ENCODE results near the gene TAF5L.
A peak's percentile ranks its signal among the peaks of the same experiment; 100 is the strongest.
"Not testable (repeated sequence)": the region's sequence is repeated elsewhere in the genome, so short reads cannot be mapped to it uniquely, and the experiment has no call there.

Gene TAF5L

DNA sequence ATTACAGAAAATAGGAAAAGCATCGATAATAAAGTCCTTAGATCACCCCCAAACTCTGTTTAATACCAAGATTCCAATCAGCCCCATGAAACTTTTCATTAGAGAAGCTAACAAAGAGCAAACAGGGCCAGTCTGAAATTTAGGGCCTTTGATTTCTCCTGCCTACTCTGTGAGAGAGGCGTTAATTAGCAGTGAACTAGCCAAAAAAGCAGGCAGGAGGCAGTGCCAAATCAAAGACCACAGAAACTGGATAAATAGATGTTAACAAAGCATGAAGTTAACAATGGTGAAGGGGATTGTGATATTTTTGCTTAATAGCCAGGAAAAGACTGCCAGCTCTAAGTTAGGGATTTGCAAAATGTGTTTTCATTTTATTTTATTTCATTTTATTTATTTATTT lies 11.2 kb downstream of the TAF5L start:
- H3K9me3 ChIP-seq (ENCODE audit: control insufficient read depth in 1 of 2, low read length in 2 of 2) = no peaks in the 10 kb centered on the region
- no peaks in the 10 kb centered on the region for H3K27me3 ChIP-seq (ENCODE audit: control insufficient read depth in 1 of 2, insufficient read depth in 2 of 2, low read length in 2 of 2)
- H3K9ac ChIP-seq (ENCODE audit: low read depth in 1 of 2, low read length in 2 of 2) = no peak overlapping the region
- peaks cover 0 to 4% of the 10 kb centered on the region in 2 donors for H3K4me1 ChIP-seq (ENCODE audit: control insufficient read depth in 1 of 2, insufficient read depth in 2 of 2, low read length in 2 of 2)
- H3K4me3 ChIP-seq (ENCODE audit: low read depth in 1 of 2, low read length in 2 of 2) = no peak overlapping the region
- H3K36me3 ChIP-seq (ENCODE audit: control insufficient read depth in 1 of 2, insufficient read depth in 2 of 2, low read length in 2 of 2) = peaks cover 17 to 44% of the 10 kb centered on the region in 2 donors
- H3K27ac ChIP-seq (ENCODE audit: low read depth, low read length) = no peak overlapping the region

DNA sequence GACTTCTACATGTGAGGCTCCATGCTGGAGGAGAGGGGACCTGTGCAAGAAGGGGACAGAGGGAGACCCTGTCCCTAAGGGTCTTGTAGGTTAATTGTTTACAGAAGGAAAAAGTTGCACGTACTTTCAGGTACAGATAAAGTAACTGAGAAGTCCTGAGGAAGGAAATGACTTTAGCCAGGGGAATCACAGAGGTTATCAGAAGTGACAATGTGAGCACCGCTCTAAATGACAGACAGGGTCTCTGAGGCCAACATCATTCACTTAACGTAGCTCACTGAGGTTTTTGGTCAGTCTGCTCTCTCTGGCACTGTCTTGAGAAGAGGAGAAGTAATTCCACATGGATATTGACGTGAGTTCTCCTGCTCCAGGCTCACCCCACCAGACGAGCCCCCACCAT lies 12.0 kb downstream of the TAF5L start:
- Histone ChIP-seq H3K9me3 (ENCODE audit: control insufficient read depth in 1 of 2, low read length in 2 of 2) (no peaks in the 10 kb centered on the region), H3K27ac (ENCODE audit: low read depth, low read length) (no peak overlapping the region), H3K4me1 (ENCODE audit: control insufficient read depth in 1 of 2, insufficient read depth in 2 of 2, low read length in 2 of 2) (no peaks in the 10 kb centered on the region), H3K4me3 (ENCODE audit: low read depth in 1 of 2, low read length in 2 of 2) (no peak overlapping the region), H3K9ac (ENCODE audit: low read depth in 1 of 2, low read length in 2 of 2) (no peak overlapping the region), H3K27me3 (ENCODE audit: control insufficient read depth in 1 of 2, insufficient read depth in 2 of 2, low read length in 2 of 2) (no peaks in the 10 kb centered on the region), H3K36me3 (ENCODE audit: control insufficient read depth in 1 of 2, insufficient read depth in 2 of 2, low read length in 2 of 2) (peaks cover 20 to 52% of the 10 kb centered on the region in 2 donors)

- Histone ChIP-seq H3K9ac (ENCODE audit: low read depth in 1 of 2, low read length in 2 of 2) (no peak overlapping the region), H3K9me3 (ENCODE audit: control insufficient read depth in 1 of 2, low read length in 2 of 2) (no peaks in the 10 kb centered on the region), H3K36me3 (ENCODE audit: control insufficient read depth in 1 of 2, insufficient read depth in 2 of 2, low read length in 2 of 2) (peaks cover 32 to 83% of the 10 kb centered on the region in 2 donors), H3K27me3 (ENCODE audit: control insufficient read depth in 1 of 2, insufficient read depth in 2 of 2, low read length in 2 of 2) (no peaks in the 10 kb centered on the region), H3K4me1 (ENCODE audit: control insufficient read depth in 1 of 2, insufficient read depth in 2 of 2, low read length in 2 of 2) (no peaks in the 10 kb centered on the region), H3K27ac (ENCODE audit: low read depth, low read length) (no peak overlapping the region), H3K4me3 (ENCODE audit: low read depth in 1 of 2, low read length in 2 of 2) (no peak overlapping the region)
These were observed 17.3 kb downstream of the TAF5L start for GRCh38 chr1:229608590-229608989.

GRCh38 chr1:229607370-229607769 lies 18.6 kb downstream of the TAF5L start:
- Histone ChIP-seq H3K4me3 (ENCODE audit: low read depth in 1 of 2, low read length in 2 of 2) (no peak overlapping the region), H3K36me3 (ENCODE audit: control insufficient read depth in 1 of 2, insufficient read depth in 2 of 2, low read length in 2 of 2) (peaks cover 31 to 84% of the 10 kb centered on the region in 2 donors), H3K9me3 (ENCODE audit: control insufficient read depth in 1 of 2, low read length in 2 of 2) (no peaks in the 10 kb centered on the region), H3K4me1 (ENCODE audit: control insufficient read depth in 1 of 2, insufficient read depth in 2 of 2, low read length in 2 of 2) (no peaks in the 10 kb centered on the region), H3K27ac (ENCODE audit: low read depth, low read length) (no peak overlapping the region), H3K27me3 (ENCODE audit: control insufficient read depth in 1 of 2, insufficient read depth in 2 of 2, low read length in 2 of 2) (no peaks in the 10 kb centered on the region), H3K9ac (ENCODE audit: low read depth in 1 of 2, low read length in 2 of 2) (no peak overlapping the region)

DNA sequence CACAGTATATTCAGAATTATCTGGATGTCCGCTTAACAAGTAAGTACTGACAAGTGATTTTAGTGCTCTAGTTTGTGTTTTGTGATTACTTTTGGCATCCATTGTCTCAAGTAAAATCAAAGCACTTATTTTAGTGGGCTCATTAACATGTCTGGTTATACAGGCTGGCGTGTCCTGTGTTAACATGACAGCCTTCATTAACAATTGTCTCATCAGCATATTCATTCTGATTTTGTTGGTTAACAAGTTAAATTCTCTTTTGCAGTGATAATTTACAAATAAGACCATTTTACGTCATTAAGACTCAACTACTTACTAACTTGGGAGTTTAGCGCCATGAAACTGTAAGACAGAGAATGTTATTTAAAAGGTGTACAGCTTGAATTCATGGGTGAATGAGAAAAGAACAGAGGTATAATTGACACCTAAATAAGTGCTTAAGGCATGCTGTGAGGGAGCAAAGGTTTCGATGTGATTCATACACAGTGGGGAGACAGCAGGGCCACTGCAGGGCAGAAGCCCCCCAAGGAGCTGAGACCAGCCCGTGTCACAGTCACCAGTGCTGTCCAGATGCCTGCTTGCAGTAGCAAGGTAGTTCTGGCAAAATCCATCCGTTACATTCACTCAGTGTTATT lies 22.4 kb downstream of the TAF5L start:
- Histone ChIP-seq H3K4me1 (ENCODE audit: control insufficient read depth in 1 of 2, insufficient read depth in 2 of 2, low read length in 2 of 2) (no peaks in the 10 kb centered on the region), H3K36me3 (ENCODE audit: control insufficient read depth in 1 of 2, insufficient read depth in 2 of 2, low read length in 2 of 2) (peaks cover 25 to 64% of the 10 kb centered on the region in 2 donors)

GRCh38 chr1:229600229-229600628 lies 25.7 kb downstream of the TAF5L start:
- Histone ChIP-seq H3K36me3 (ENCODE audit: control insufficient read depth in 1 of 2, insufficient read depth in 2 of 2, low read length in 2 of 2) (peaks cover 19 to 44% of the 10 kb centered on the region in 2 donors), H3K9me3 (ENCODE audit: control insufficient read depth in 1 of 2, low read length in 2 of 2) (no peaks in the 10 kb centered on the region), H3K4me3 (ENCODE audit: low read depth in 1 of 2, low read length in 2 of 2) (no peak overlapping the region), H3K9ac (ENCODE audit: low read depth in 1 of 2, low read length in 2 of 2) (no peak overlapping the region), H3K27ac (ENCODE audit: low read depth, low read length) (no peak overlapping the region), H3K4me1 (ENCODE audit: control insufficient read depth in 1 of 2, insufficient read depth in 2 of 2, low read length in 2 of 2) (peaks cover 0 to 3% of the 10 kb centered on the region in 2 donors), H3K27me3 (ENCODE audit: control insufficient read depth in 1 of 2, insufficient read depth in 2 of 2, low read length in 2 of 2) (no peaks in the 10 kb centered on the region)

More for the DNA sequence above, 22.4 kb downstream of the TAF5L start:
- Histone ChIP-seq H3K9me3 (ENCODE audit: control insufficient read depth in 1 of 2, low read length in 2 of 2) (no peaks in the 10 kb centered on the region), H3K4me3 (ENCODE audit: low read depth in 1 of 2, low read length in 2 of 2) (no peak overlapping the region), H3K9ac (ENCODE audit: low read depth in 1 of 2, low read length in 2 of 2) (no peak overlapping the region), H3K27me3 (ENCODE audit: control insufficient read depth in 1 of 2, insufficient read depth in 2 of 2, low read length in 2 of 2) (no peaks in the 10 kb centered on the region), H3K27ac (ENCODE audit: low read depth, low read length) (no peak overlapping the region)

GRCh38 chr1:229599218-229599954 lies 26.5 kb downstream of the TAF5L start:
- Histone ChIP-seq H3K9me3 (ENCODE audit: control insufficient read depth in 1 of 2, low read length in 2 of 2) (no peaks in the 10 kb centered on the region), H3K27me3 (ENCODE audit: control insufficient read depth in 1 of 2, insufficient read depth in 2 of 2, low read length in 2 of 2) (no peaks in the 10 kb centered on the region), H3K36me3 (ENCODE audit: control insufficient read depth in 1 of 2, insufficient read depth in 2 of 2, low read length in 2 of 2) (peaks cover 26 to 46% of the 10 kb centered on the region in 2 donors), H3K4me3 (ENCODE audit: low read depth in 1 of 2, low read length in 2 of 2) (no peak overlapping the region), H3K27ac (ENCODE audit: low read depth, low read length) (no peak overlapping the region), H3K4me1 (ENCODE audit: control insufficient read depth in 1 of 2, insufficient read depth in 2 of 2, low read length in 2 of 2) (peaks cover 0 to 3% of the 10 kb centered on the region in 2 donors), H3K9ac (ENCODE audit: low read depth in 1 of 2, low read length in 2 of 2) (no peak overlapping the region)

DNA sequence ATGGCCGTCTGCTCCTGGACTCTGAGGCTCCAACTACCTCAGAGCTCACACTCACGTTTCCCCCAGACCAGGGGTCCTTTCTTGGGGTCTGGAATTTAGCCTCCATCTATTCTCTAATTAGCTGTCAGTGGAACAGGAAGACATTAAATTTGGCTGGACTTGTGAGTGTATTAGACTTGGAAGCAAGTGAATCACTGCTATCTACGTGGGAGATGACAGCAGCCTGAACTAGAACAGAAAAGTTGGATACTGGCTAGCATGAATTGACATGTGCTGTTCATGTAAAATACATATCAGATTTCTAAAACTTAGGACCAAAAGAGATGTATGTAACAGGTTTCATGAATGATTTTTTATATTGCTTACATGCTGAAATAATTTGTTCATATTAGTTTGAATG lies 28.0 kb downstream of the TAF5L start:
- Histone ChIP-seq H3K36me3 (ENCODE audit: control insufficient read depth in 1 of 2, insufficient read depth in 2 of 2, low read length in 2 of 2) (peaks cover 29 to 44% of the 10 kb centered on the region in 2 donors), H3K9ac (ENCODE audit: low read depth in 1 of 2, low read length in 2 of 2) (no peak overlapping the region), H3K4me3 (ENCODE audit: low read depth in 1 of 2, low read length in 2 of 2) (no peak overlapping the region), H3K4me1 (ENCODE audit: control insufficient read depth in 1 of 2, insufficient read depth in 2 of 2, low read length in 2 of 2) (peaks cover 0 to 3% of the 10 kb centered on the region in 2 donors), H3K9me3 (ENCODE audit: control insufficient read depth in 1 of 2, low read length in 2 of 2) (no peaks in the 10 kb centered on the region), H3K27me3 (ENCODE audit: control insufficient read depth in 1 of 2, insufficient read depth in 2 of 2, low read length in 2 of 2) (no peaks in the 10 kb centered on the region), H3K27ac (ENCODE audit: low read depth, low read length) (no peak overlapping the region)

DNA sequence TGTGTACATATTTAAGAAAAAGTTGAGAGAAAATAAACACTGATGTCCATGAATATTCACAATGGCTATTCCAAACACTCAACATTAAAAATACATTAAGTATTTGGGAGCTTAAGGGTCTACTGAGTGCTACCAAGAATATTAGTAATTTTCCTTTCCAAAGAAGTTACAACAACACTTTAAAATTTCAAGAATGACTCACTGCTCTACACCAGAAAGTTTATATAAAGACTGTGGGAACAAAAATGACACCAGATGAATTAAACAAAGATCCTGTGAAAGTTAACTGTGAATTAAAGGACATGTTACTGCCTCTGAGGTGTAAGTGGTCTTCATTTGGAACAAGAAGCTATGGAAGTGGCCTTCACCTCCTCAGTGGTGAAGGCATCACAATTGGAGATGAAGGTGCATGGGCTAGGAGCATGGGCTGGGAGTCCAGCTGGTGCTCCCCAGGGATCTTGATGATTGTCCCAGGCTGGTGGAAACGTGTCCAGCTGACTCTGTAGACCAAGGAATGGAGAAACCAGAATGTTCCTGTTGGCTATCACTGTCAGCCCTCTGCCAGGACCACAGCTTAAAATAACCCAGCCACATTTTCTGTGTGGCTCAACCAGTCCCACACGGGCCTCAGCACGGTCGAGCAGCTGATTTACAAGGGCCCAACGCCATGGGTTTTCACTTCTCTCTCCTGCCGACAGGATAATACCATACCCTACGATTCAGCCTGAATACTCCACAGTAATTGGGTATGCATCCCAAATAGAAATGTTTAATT lies 28.8 kb downstream of the TAF5L start:
- H3K27ac ChIP-seq (ENCODE audit: low read depth, low read length) = no peak overlapping the region
- H3K4me3 ChIP-seq (ENCODE audit: low read depth in 1 of 2, low read length in 2 of 2) = no peak overlapping the region
- H3K9ac ChIP-seq (ENCODE audit: low read depth in 1 of 2, low read length in 2 of 2) = no peak overlapping the region
- H3K36me3 ChIP-seq (ENCODE audit: control insufficient read depth in 1 of 2, insufficient read depth in 2 of 2, low read length in 2 of 2) = peaks cover 24 to 41% of the 10 kb centered on the region in 2 donors
- no peaks in the 10 kb centered on the region for H3K27me3 ChIP-seq (ENCODE audit: control insufficient read depth in 1 of 2, insufficient read depth in 2 of 2, low read length in 2 of 2)
- peaks cover 0 to 3% of the 10 kb centered on the region in 2 donors for H3K4me1 ChIP-seq (ENCODE audit: control insufficient read depth in 1 of 2, insufficient read depth in 2 of 2, low read length in 2 of 2)
- H3K9me3 ChIP-seq (ENCODE audit: control insufficient read depth in 1 of 2, low read length in 2 of 2) = no peaks in the 10 kb centered on the region

DNA sequence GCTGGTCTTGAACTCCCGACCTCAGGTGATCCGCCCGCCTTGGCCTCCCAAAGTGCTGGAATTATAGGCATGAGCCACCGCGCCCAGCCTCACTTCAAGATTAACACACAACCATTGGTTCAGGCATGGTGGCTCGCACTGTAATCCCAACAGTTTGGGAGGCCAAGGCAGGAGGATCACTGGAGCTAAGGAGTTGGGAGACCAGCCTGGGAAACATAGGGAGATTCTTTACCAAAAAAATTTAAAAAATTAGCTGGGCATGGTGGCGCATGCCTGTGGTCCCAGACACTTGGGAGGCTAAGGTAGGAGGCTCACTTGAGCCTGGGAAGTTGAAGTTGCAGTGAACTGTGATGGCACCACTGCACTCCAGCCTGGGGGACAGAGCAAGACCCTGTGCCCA lies 30.0 kb downstream of the TAF5L start:
- not testable (repeated sequence) for H3K4me1 ChIP-seq (ENCODE audit: control insufficient read depth in 1 of 2, insufficient read depth in 2 of 2, low read length in 2 of 2); H3K4me3 ChIP-seq (ENCODE audit: low read depth in 1 of 2, low read length in 2 of 2); H3K9ac ChIP-seq (ENCODE audit: low read depth in 1 of 2, low read length in 2 of 2); H3K27me3 ChIP-seq (ENCODE audit: control insufficient read depth in 1 of 2, insufficient read depth in 2 of 2, low read length in 2 of 2); H3K9me3 ChIP-seq (ENCODE audit: control insufficient read depth in 1 of 2, low read length in 2 of 2)
- H3K36me3 ChIP-seq (ENCODE audit: control insufficient read depth in 1 of 2, insufficient read depth in 2 of 2, low read length in 2 of 2) = peaks cover 17 to 30% of the 10 kb centered on the region in 2 donors
- peak overlapping the region; percentile 1 for H3K27ac ChIP-seq (ENCODE audit: low read depth, low read length)
